ENCODE data around the gene PLAGL1.
"Not testable (repeated sequence)": the region's sequence is repeated elsewhere in the genome, so short reads cannot be mapped to it uniquely, and the experiment has no call there.

PLAGL1 gene

DNA sequence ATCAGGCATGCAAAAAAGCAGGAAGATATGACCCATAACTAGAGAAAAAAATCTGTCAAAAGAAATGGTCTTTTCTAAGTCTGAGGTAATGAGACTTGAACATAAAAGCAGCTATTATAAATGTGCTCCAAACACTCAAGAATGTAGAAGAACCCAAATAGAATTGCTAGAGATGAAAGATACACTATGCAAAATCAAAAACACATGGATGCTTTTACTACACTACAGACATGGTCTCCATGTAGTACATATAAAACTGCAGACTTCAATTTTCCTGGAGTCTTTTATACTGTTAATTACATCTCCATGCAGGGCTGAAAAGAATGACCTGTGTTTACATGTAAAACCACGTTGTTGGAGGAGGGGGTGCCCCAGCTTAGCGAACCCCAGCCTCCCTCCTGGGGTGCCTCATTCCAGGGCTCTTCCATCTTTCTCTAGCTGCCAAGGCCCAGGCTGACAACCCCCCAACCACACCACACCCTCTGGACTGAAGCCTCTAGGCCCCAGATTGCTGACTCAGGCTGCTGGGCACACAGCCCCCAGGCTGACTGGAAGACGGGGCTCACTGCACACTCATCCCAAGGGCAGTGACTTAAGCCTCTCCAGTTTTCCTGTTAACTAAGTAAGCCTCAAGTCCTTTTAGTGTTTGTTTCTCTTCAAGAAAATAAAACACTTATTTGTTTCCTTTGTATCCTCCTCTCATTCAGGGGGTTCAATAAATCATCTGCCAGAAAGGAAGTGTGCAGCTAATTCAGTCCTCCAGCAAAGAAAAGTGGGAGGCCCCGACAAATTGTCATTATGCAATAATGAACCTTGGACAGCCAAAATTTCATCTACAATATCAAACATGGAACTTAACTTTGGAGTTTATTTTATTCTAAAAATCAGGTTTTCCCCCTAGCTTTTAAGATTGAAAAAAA lies 26.0 kb upstream of the PLAGL1 start:
- no peak overlapping the region for H3K27ac ChIP-seq (ENCODE audit: low read depth, low read length)
- H3K9ac ChIP-seq (ENCODE audit: low read depth, low read length) = no peak overlapping the region
- H3K36me3 ChIP-seq (ENCODE audit: insufficient read depth, low read length) = no peaks in the 10 kb centered on the region
- H3K4me3 ChIP-seq (ENCODE audit: low read length) = no peak overlapping the region
- WGBS = 74% methylated on average over 4 of the region's 4 CpGs
- H3K9me3 ChIP-seq (ENCODE audit: insufficient read depth, low read depth, low read length) = no peaks in the 10 kb centered on the region
- no peaks in the 10 kb centered on the region for H3K27me3 ChIP-seq (ENCODE audit: insufficient read depth, low read length)
- H3K4me1 ChIP-seq (ENCODE audit: insufficient read depth, low read length) = no peaks in the 10 kb centered on the region

DNA sequence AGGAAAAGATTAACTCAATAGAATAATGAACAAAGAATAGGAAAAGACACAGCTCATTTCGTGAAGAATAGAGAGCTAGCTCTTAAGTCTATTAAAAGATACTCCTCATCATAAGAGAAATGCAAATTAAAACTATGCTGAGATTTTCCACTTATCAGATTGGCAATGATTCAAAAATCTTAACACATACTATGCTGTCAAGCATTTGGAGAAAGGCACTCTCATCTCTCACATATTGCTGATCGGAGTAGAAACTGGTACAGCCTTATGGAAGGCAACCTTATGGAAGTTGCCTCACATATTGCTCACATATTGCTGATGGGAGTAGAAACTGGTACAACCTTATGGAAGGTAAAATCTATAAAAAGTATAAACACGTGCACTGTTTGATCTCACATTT lies 21.4 kb upstream of the PLAGL1 start:
- no peak overlapping the region for H3K4me3 ChIP-seq (ENCODE audit: low read length)
- no peaks in the 10 kb centered on the region for H3K36me3 ChIP-seq (ENCODE audit: insufficient read depth, low read length)
- no peaks in the 10 kb centered on the region for H3K4me1 ChIP-seq (ENCODE audit: insufficient read depth, low read length)
- H3K27me3 ChIP-seq (ENCODE audit: insufficient read depth, low read length) = no peaks in the 10 kb centered on the region; the same call in 1 of the 2 replicates
- WGBS = 100% methylated on average over 2 of the region's 3 CpGs
- no peak overlapping the region for H3K9ac ChIP-seq (ENCODE audit: low read depth, low read length)
- no peaks in the 10 kb centered on the region for H3K9me3 ChIP-seq (ENCODE audit: insufficient read depth, low read depth, low read length)
- no peak overlapping the region for H3K27ac ChIP-seq (ENCODE audit: low read depth, low read length)

DNA sequence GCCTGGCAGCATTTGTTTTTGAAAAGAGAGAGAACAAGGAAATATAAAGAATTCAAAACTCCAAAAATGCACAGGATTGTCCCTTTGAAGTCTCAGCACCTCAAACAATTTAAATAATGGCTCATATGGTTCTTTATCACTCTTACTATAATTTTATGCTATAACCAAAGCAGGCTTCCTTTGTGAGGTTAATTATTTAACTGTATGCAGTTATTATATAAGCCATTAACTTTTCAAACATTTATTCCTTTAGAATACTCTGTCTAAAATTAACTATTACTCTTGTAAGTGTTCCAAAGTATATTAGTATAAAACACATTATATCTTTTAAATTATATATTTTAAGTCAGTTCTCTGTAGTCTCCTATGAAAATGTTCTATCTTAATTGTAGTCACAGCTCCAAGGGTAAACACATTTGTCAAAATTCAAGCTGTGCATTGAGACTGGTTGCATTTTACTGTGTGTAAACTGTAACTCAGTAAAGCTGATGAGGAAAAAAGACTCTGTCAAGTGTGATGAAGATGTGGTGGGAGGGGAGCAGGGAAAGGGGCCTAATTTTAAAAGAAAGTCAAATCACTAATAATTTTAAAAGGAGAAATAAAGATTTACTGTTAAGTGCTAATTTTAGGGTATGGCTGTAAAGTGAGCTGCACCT lies 20.0 kb upstream of the PLAGL1 start:
- 0 out of 2 replicates have a peak, but pooled peaks cover 3% of the 10 kb centered on the region for H3K4me1 ChIP-seq (ENCODE audit: insufficient read depth, low read length)
- H3K4me3 ChIP-seq (ENCODE audit: low read length) = no peak overlapping the region
- no peak overlapping the region for H3K27ac ChIP-seq (ENCODE audit: low read depth, low read length)
- H3K36me3 ChIP-seq (ENCODE audit: insufficient read depth, low read length) = no peaks in the 10 kb centered on the region
- no peaks in the 10 kb centered on the region; the same call in 1 of the 2 replicates for H3K27me3 ChIP-seq (ENCODE audit: insufficient read depth, low read length)
- no peak overlapping the region for H3K9ac ChIP-seq (ENCODE audit: low read depth, low read length)
- H3K9me3 ChIP-seq (ENCODE audit: insufficient read depth, low read depth, low read length) = no peaks in the 10 kb centered on the region

DNA sequence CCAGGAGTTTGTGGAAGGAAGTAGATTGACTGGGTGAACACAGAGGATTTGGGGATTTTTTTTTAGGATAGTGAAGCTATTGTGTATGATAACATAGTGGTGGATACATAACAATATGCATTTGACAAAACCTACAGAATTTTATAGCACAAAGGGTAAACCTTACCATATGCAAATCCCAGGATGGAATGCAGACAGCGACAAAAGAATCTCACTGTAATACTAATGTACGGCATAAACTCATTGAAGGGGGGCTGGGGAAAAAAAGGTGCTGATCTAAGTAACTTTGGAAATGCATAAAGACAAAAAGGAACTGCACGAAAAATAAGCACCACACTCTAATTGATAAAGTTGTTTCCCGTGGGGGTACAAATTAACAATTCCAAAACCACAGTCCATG lies 15.2 kb upstream of the PLAGL1 start:
- Histone ChIP-seq H3K27me3 (ENCODE audit: insufficient read depth, low read length) (no peaks in the 10 kb centered on the region; the same call in 1 of the 2 replicates), H3K9ac (ENCODE audit: low read depth, low read length) (no peak overlapping the region), H3K27ac (ENCODE audit: low read depth, low read length) (no peak overlapping the region), H3K9me3 (ENCODE audit: insufficient read depth, low read depth, low read length) (no peaks in the 10 kb centered on the region), H3K36me3 (ENCODE audit: insufficient read depth, low read length) (no peaks in the 10 kb centered on the region), H3K4me1 (ENCODE audit: insufficient read depth, low read length) (0 out of 2 replicates have a peak, but pooled peaks cover 3% of the 10 kb centered on the region), H3K4me3 (ENCODE audit: low read length) (no peak overlapping the region)
- WGBS = 100% methylated on average over 1 of the region's 4 CpGs

DNA sequence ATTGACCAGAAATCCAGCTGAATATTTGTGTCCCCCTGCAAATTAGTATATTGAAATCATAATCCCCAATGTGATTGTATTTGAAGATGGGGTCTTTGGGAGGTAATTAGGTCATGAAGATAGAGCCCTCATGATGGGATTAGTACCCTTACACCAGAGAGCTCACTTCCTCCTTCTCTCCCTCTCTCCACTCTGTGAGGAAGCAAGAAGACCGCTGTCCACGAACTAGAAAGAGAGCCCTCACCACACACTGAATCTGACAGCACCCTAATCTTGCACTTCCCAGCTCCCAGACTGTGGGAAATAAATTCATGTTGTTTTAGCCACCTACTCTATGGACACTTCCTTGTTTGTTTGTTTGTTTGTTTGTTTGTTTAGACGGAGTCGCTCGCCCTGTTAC lies 11.9 kb upstream of the PLAGL1 start:
- H3K9me3 ChIP-seq (ENCODE audit: insufficient read depth, low read depth, low read length) = no peaks in the 10 kb centered on the region
- WGBS = 96% methylated on average over 5 of the region's 5 CpGs
- no peaks in the 10 kb centered on the region for H3K36me3 ChIP-seq (ENCODE audit: insufficient read depth, low read length)
- no peak overlapping the region for H3K9ac ChIP-seq (ENCODE audit: low read depth, low read length)
- H3K4me3 ChIP-seq (ENCODE audit: low read length) = no peak overlapping the region
- H3K27ac ChIP-seq (ENCODE audit: low read depth, low read length) = no peak overlapping the region
- H3K27me3 ChIP-seq (ENCODE audit: insufficient read depth, low read length) = no peaks in the 10 kb centered on the region
- 0 out of 2 replicates have a peak, but pooled peaks cover 3% of the 10 kb centered on the region for H3K4me1 ChIP-seq (ENCODE audit: insufficient read depth, low read length)

DNA sequence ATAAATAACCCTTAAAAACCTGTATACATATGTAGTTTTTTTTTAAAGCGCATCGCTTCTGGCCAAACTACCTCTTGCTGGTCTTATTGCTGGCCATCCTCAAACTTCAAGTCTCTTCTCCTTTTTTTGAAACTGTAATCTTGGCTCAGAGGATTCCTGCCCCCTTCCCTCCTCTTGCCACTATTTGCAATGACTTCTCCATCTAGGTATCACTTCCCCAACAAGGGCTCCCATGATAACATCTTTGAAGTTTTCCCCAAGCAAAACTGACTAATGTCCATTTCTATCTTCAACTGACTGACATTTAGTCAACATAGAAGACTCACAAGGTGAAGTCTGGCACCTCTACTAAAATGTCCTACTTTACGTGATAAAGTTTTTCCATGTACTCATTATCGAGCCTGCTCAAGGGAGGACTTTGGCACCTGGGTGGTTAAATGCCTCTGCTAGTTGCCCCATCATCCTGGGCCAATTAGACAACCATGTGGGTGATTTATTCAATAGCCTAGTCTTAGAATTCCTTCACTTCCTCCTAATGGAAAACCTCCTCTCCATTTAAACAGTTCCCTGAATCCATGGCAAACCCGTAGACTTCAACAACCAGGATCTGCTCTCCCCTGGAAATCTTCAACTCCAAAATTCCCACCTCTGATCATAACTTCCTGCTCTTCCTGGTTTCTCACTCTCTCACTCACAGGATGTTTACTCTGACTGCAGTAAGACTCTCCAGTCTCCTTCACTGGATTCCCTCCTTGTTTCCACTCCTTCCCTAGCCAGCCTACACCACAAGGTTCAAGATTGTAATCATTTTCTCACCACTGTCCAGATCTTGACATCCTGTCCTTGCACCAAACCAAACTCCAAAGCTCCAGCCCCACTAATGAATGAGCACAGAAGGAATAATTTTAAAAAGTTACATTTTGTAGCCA lies 9.4 kb upstream of the PLAGL1 start:
- Histone ChIP-seq H3K36me3 (ENCODE audit: insufficient read depth, low read length) (no peaks in the 10 kb centered on the region), H3K4me1 (ENCODE audit: insufficient read depth, low read length) (no peaks in the 10 kb centered on the region), H3K27me3 (ENCODE audit: insufficient read depth, low read length) (peaks cover 2% of the 10 kb centered on the region; the same call in 1 of the 2 replicates), H3K27ac (ENCODE audit: low read depth, low read length) (no peak overlapping the region), H3K9ac (ENCODE audit: low read depth, low read length) (no peak overlapping the region), H3K4me3 (ENCODE audit: low read length) (no peak overlapping the region), H3K9me3 (ENCODE audit: insufficient read depth, low read depth, low read length) (0 out of 2 replicates have a peak, but pooled peaks cover 6% of the 10 kb centered on the region)
- WGBS = 93% methylated on average over 5 of the region's 5 CpGs

DNA sequence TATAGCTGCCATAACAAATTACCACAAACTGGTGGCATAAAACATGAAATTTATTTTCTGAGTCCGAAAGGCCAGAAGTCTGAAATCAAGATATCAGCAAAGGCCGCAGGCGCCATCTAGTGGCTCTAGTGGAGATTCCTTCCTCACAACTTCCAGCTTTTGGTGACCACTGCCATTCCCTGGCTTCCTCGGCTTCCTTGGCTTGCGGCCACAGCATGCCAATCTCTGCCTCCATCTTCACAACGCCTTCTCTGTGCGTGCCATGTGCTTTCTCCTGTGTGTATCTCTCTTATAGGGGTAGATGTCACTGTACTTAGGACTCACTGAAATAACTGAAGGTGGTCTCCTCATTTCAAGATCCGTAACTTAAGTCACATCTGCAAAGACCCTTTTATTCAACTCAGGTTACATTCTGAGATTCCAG lies 5.4 kb upstream of the PLAGL1 start:
- Histone ChIP-seq H3K27ac (ENCODE audit: low read depth, low read length) (no peak overlapping the region), H3K9me3 (ENCODE audit: insufficient read depth, low read depth, low read length) (0 out of 2 replicates have a peak, but pooled peaks cover 6% of the 10 kb centered on the region), H3K9ac (ENCODE audit: low read depth, low read length) (no peak overlapping the region), H3K4me1 (ENCODE audit: insufficient read depth, low read length) (no peaks in the 10 kb centered on the region), H3K4me3 (ENCODE audit: low read length) (no peak overlapping the region), H3K36me3 (ENCODE audit: insufficient read depth, low read length) (no peaks in the 10 kb centered on the region), H3K27me3 (ENCODE audit: insufficient read depth, low read length) (peaks cover 29% of the 10 kb centered on the region)
- WGBS = 41% methylated on average over 8 of the region's 8 CpGs

DNA sequence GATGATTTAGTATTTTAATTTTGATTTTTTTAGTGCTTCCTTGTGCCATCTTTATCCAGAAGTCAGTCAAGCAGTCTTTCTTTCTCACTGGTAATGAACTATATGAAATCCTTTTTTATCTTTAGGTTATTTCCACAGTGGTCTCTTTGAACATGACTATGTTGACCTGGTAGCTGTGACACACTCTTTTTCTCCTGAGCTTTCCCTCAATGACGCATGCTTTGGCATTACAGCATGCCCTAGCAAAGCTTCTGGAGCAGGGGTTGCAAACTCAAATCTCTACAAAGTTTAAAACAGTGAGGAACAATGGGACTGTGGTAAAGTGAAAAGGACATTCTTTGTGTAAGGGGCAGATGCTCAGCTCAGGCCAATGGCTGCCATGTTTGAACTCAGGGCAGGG lies 4.5 kb upstream of the PLAGL1 start:
- Histone ChIP-seq H3K4me1 (ENCODE audit: insufficient read depth, low read length) (no peaks in the 10 kb centered on the region), H3K4me3 (ENCODE audit: low read length) (no peak overlapping the region), H3K9me3 (ENCODE audit: insufficient read depth, low read depth, low read length) (0 out of 2 replicates have a peak, but pooled peaks cover 6% of the 10 kb centered on the region), H3K27ac (ENCODE audit: low read depth, low read length) (no peak overlapping the region), H3K27me3 (ENCODE audit: insufficient read depth, low read length) (peaks cover 39% of the 10 kb centered on the region), H3K9ac (ENCODE audit: low read depth, low read length) (no peak overlapping the region), H3K36me3 (ENCODE audit: insufficient read depth, low read length) (no peaks in the 10 kb centered on the region)
- 98% methylated on average over 1 of the region's 1 CpG for WGBS

DNA sequence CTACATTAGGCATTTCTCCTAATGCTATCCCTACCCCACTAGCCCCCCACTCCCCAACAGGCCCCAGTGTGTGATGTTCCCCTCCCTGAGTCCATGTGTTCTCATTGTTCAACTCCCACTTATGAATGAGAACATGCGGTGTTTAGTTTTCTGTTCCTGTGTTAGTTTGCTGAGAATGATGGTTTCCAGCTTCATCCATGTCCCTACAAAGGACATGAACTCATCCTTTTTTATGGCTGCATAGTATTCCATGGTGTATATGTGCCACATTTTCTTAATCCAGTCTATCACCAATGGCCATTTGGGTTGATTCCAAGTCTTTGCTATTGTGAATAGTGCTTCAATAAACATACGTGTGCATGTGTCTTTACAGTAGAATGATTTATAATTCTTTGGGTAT lies 1.6 kb upstream of the PLAGL1 start:
- peaks cover 66% of the 10 kb centered on the region for H3K27me3 ChIP-seq (ENCODE audit: insufficient read depth, low read length)
- H3K36me3 ChIP-seq (ENCODE audit: insufficient read depth, low read length); H3K9me3 ChIP-seq (ENCODE audit: insufficient read depth, low read depth, low read length); H3K9ac ChIP-seq (ENCODE audit: low read depth, low read length); H3K4me1 ChIP-seq (ENCODE audit: insufficient read depth, low read length); H3K27ac ChIP-seq (ENCODE audit: low read depth, low read length); H3K4me3 ChIP-seq (ENCODE audit: low read length): not testable (repeated sequence)
- WGBS = 89% methylated on average over 1 of the region's 2 CpGs

DNA sequence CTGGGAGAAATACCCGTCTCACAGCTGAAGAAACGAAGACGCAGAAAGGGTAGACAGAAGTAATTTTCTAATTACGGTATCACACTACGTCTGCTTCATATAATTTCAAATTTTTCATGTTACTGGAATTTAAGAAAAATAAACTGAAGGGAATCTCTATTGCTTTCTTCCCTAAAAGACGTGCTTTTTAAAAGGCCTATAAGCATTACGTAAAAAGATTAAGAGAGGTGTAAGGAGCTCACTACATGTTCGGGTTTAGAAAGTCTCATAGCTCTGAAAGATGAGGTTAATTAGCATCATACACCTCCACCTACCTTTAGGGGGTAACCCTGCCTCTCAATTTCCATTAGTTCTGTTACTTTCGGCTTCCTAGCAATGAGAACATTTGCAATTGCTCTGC lies 787 bp upstream of the PLAGL1 start:
- H3K4me1 ChIP-seq (ENCODE audit: insufficient read depth, low read length) = no peaks in the 10 kb centered on the region
- H3K4me3 ChIP-seq (ENCODE audit: low read length) = peak overlapping the region; percentile 52; the same call in 1 of the 2 replicates
- no peak overlapping the region for H3K9ac ChIP-seq (ENCODE audit: low read depth, low read length)
- peaks cover 66% of the 10 kb centered on the region for H3K27me3 ChIP-seq (ENCODE audit: insufficient read depth, low read length)
- H3K9me3 ChIP-seq (ENCODE audit: insufficient read depth, low read depth, low read length) = 0 out of 2 replicates have a peak, but pooled peaks cover 3% of the 10 kb centered on the region
- H3K36me3 ChIP-seq (ENCODE audit: insufficient read depth, low read length) = no peaks in the 10 kb centered on the region
- no peak overlapping the region for H3K27ac ChIP-seq (ENCODE audit: low read depth, low read length)
- 87% methylated on average over 7 of the region's 9 CpGs for WGBS

All from HUES64 (cell line).